Neural progenitor cell (in vitro differentiated cells): ENCODE measurements around the gene TMC8. TPM values are rescaled to one million over a fixed set of nuclear protein-coding genes. Genes with fewer than 3 reads are reported as not detected.

Experiments
- DNase-seq: peaks from one replicate; pipeline ENCODE4 v3.0.0-alpha.2; 2016; ENCODE audit warnings: low spot score
- H2AFZ ChIP-seq: fragments of 200-600 bp; sonication (generic); replicated peaks from 2 replicates; pipeline ENCODE4 v1.6.1; 2016; ENCODE audit warnings: antibody characterized with exemption
- H3F3A ChIP-seq: fragments of 200-600 bp; sonication (generic); 2 replicates; pipeline ENCODE4 v1.6.1; 2016; ENCODE audit warnings: antibody characterized with exemption, low read depth
- H3K27ac ChIP-seq: fragments of 200-600 bp; sonication (generic); 2 replicates; pipeline ENCODE4 v1.5.1; 2016; ENCODE audit warnings: mild to moderate bottlenecking
- H3K27me3 ChIP-seq: fragments of 200-600 bp; sonication (generic); 2 replicates; pipeline ENCODE4 v1.6.1; 2016; ENCODE audit warnings: mild to moderate bottlenecking, moderate library complexity
- H3K36me3 ChIP-seq: fragments of 200-600 bp; sonication (generic); 2 replicates; pipeline ENCODE4 v1.5.1; 2016
- H3K4me1 ChIP-seq: fragments of 200-600 bp; sonication (generic); 2 replicates; pipeline ENCODE4 v1.6.1; 2016; ENCODE audit warnings: mixed run types
- H3K4me2 ChIP-seq: fragments of 200-600 bp; sonication (generic); 2 replicates; pipeline ENCODE4 v1.6.1; 2016
- H3K4me3 ChIP-seq: fragments of 200-600 bp; sonication (generic); 2 replicates; pipeline ENCODE4 v1.5.1; 2016
- H3K79me2 ChIP-seq: fragments of 200-600 bp; sonication (generic); 2 replicates; pipeline ENCODE4 v1.6.1; 2016; ENCODE audit warnings: low read depth
- H3K9ac ChIP-seq: fragments of 200-600 bp; sonication (generic); 2 replicates; pipeline ENCODE4 v1.6.1; 2016
- H3K9me3 ChIP-seq: fragments of 200-600 bp; sonication (generic); 2 replicates; pipeline ENCODE4 v1.5.1; 2016; ENCODE audit warnings: low read depth
- H4K20me1 ChIP-seq: fragments of 200-600 bp; sonication (generic); 2 replicates; pipeline ENCODE4 v1.6.1; 2016; ENCODE audit warnings: low read depth
- H3K27ac Mint-ChIP-seq: 3 replicates; pipeline ENCODE4 v1.8.0; 2021; ENCODE audit warnings: mixed read lengths
- H3K27me3 Mint-ChIP-seq: 2 replicates; pipeline ENCODE4 v1.8.0; 2022; ENCODE audit warnings: low read depth, mild to moderate bottlenecking, inconsistent platforms, moderate library complexity, mixed read lengths; ENCODE audit not compliant: insufficient read depth
- H3K36me3 Mint-ChIP-seq: 3 replicates; pipeline ENCODE4 v1.8.0; 2021; ENCODE audit warnings: mixed read lengths
- H3K4me1 Mint-ChIP-seq: 3 replicates; pipeline ENCODE4 v1.8.0; 2021; ENCODE audit warnings: mixed read lengths
- H3K4me3 Mint-ChIP-seq: 3 replicates; pipeline ENCODE4 v1.8.0; 2021; ENCODE audit warnings: mild to moderate bottlenecking, moderate library complexity, mixed read lengths
- H3K9me3 Mint-ChIP-seq: 3 replicates; pipeline ENCODE4 v1.8.0; 2020; ENCODE audit warnings: mixed read lengths
- EZH2 ChIP-seq: fragments of 200-600 bp; sonication (generic); IDR thresholded peaks from 2 replicates; pipeline ENCODE4 v1.6.1; 2017; ENCODE audit warnings: antibody characterized with exemption, mild to moderate bottlenecking, moderate library complexity
- EZH2phosphoT487 ChIP-seq: fragments of 200-600 bp; sonication (generic); IDR thresholded peaks from 2 replicates; pipeline ENCODE4 v1.6.1; 2017; ENCODE audit warnings: antibody characterized with exemption
- total RNA-seq: library from RNA; depleted of rRNA; stranded (reverse); fragments of >200 nt; gene quantifications from 2 replicates; pipeline ENCODE4 v1.2.3, GENCODE V29; 2015; ENCODE audit warnings: low replicate concordance
- TF ChIP-seq, protein P1 (sequence below): fragments of 200-600 bp; sonication (generic); IDR thresholded peaks from 2 replicates; pipeline ENCODE4 v1.5.1; 2017; ENCODE audit warnings: antibody characterized with exemption, mild to moderate bottlenecking

The TMC8 gene
- total RNA-seq, 1 donor from 2014 or later = not detected

DNA sequence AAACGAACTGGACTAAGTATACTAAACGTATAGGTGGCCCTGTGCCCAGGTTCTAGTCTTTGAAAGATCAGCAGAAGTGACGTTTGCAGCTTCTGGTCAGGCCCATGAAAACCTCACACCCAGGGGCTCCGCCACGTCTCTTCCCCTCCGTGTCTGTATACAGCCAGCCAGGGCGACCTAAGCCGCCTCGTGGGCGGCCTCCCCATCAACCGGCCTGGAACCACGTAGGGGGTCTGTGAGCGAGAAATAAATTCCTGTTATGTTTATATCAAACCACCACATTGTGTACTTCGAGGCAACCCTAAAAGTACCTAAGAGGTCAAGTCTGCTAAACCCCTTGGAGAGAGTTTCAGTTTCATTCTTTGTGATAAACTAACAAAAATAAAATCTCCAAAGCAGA lies 49.5 kb downstream of the TMC8 start:
- H2AFZ ChIP-seq = no peak overlapping the region
- H3K4me3 Mint-ChIP-seq = no peak overlapping the region

DNA sequence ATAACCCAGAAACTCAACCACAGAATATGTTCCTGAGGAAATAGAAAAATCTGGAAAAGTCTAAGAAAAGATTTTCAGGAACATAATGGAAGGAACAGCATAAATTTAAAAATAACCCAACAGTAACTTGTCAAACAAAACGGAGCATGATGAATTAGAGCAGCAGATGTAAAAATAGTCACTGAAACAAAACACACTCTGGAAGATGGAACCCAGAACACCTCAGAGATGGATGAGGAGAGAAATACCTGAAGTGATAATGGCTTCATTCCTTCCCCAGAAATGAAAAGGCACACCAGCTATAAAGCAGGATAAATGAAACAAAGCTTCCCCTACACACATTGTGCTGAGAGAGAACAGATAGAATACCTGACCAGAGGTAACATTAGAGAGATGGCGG lies 49.9 kb downstream of the TMC8 start:
- peaks cover 20% of the 10 kb centered on the region for H3K4me1 Mint-ChIP-seq
- TF ChIP-seq EZH2phosphoT487 = no peak
- TF ChIP-seq, protein P1, sequence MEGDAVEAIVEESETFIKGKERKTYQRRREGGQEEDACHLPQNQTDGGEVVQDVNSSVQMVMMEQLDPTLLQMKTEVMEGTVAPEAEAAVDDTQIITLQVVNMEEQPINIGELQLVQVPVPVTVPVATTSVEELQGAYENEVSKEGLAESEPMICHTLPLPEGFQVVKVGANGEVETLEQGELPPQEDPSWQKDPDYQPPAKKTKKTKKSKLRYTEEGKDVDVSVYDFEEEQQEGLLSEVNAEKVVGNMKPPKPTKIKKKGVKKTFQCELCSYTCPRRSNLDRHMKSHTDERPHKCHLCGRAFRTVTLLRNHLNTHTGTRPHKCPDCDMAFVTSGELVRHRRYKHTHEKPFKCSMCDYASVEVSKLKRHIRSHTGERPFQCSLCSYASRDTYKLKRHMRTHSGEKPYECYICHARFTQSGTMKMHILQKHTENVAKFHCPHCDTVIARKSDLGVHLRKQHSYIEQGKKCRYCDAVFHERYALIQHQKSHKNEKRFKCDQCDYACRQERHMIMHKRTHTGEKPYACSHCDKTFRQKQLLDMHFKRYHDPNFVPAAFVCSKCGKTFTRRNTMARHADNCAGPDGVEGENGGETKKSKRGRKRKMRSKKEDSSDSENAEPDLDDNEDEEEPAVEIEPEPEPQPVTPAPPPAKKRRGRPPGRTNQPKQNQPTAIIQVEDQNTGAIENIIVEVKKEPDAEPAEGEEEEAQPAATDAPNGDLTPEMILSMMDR = no peak
- no peak for TF ChIP-seq EZH2
- Histone ChIP-seq H3K9ac (no peak overlapping the region), H3K36me3 (peaks cover 3% of the 10 kb centered on the region), H3K79me2 (peaks cover 46% of the 10 kb centered on the region), H3K27me3 (no peaks in the 10 kb centered on the region), H3K4me1 (peaks cover 9% of the 10 kb centered on the region), H2AFZ (no peak overlapping the region), H3K4me2 (no peak overlapping the region), H4K20me1 (peaks cover 42% of the 10 kb centered on the region), H3K4me3 (no peak overlapping the region), H3K9me3 (no peaks in the 10 kb centered on the region), H3K27ac (no peak overlapping the region), H3F3A (peaks cover 15% of the 10 kb centered on the region)
- no peak overlapping the region for H3K27ac Mint-ChIP-seq
- H3K4me3 Mint-ChIP-seq = no peak overlapping the region
- no peak for DNase-seq
- H3K9me3 Mint-ChIP-seq = no peaks in the 10 kb centered on the region
- peaks cover 41% of the 10 kb centered on the region for H3K36me3 Mint-ChIP-seq
- H3K27me3 Mint-ChIP-seq = peaks cover 7% of the 10 kb centered on the region

More for the DNA sequence above, 49.5 kb downstream of the TMC8 start:
- Histone ChIP-seq H3K9ac (no peak overlapping the region), H3K27me3 (no peaks in the 10 kb centered on the region), H3K4me1 (peaks cover 5% of the 10 kb centered on the region), H3K9me3 (no peaks in the 10 kb centered on the region), H4K20me1 (peaks cover 38% of the 10 kb centered on the region), H3K4me2 (no peak overlapping the region), H3F3A (peaks cover 19% of the 10 kb centered on the region), H3K27ac (no peak overlapping the region), H3K79me2 (peaks cover 42% of the 10 kb centered on the region), H3K4me3 (no peak overlapping the region), H3K36me3 (peaks cover 3% of the 10 kb centered on the region)
- no peaks in the 10 kb centered on the region for H3K9me3 Mint-ChIP-seq
- H3K27ac Mint-ChIP-seq = no peak overlapping the region
- peaks cover 9% of the 10 kb centered on the region for H3K27me3 Mint-ChIP-seq
- H3K36me3 Mint-ChIP-seq = peaks cover 39% of the 10 kb centered on the region
- TF ChIP-seq EZH2 (no peak), EZH2phosphoT487 (no peak)
- TF ChIP-seq, protein P1 = no peak
- H3K4me1 Mint-ChIP-seq = peaks cover 16% of the 10 kb centered on the region
- DNase-seq = no peak

DNA sequence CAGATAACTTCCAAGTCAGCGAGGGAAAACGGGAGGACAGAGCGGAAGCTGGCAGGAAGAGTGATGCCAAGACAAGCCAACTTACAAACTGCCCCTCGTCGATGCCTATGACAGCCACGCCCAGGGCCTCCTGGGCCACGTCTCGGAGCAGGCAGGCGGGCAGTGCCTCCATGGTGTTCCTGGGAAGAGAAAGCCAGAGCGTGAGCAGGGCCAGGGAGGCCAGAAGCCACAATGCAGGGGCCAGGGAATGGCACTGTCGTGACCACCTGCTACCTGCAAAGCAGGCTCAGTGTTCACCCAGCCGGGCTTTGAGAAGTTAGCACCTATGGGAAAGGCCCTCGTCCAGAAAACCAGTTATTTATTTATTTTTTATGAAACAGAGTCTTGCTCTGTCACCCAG lies 51.9 kb downstream of the TMC8 start:
- H3K36me3 Mint-ChIP-seq = peaks cover 39% of the 10 kb centered on the region
- Histone ChIP-seq H3K9ac (no peak overlapping the region), H3K79me2 (peaks cover 62% of the 10 kb centered on the region), H3K4me2 (no peak overlapping the region), H3K9me3 (no peaks in the 10 kb centered on the region), H4K20me1 (peaks cover 40% of the 10 kb centered on the region), H3K27ac (no peak overlapping the region), H3K4me3 (no peak overlapping the region), H3K27me3 (no peaks in the 10 kb centered on the region), H3F3A (no peaks in the 10 kb centered on the region), H3K4me1 (peaks cover 18% of the 10 kb centered on the region), H2AFZ (no peak overlapping the region), H3K36me3 (peaks cover 3% of the 10 kb centered on the region)
- H3K4me1 Mint-ChIP-seq = peaks cover 28% of the 10 kb centered on the region
- no peak for DNase-seq
- no peak overlapping the region for H3K27ac Mint-ChIP-seq
- TF ChIP-seq EZH2phosphoT487 = no peak
- TF ChIP-seq EZH2 = no peak
- TF ChIP-seq, protein P1 = no peak
- H3K27me3 Mint-ChIP-seq = peaks cover 4% of the 10 kb centered on the region
- H3K9me3 Mint-ChIP-seq = no peaks in the 10 kb centered on the region
- no peak overlapping the region for H3K4me3 Mint-ChIP-seq
